HEK293 (cell line): Measurements from ENCODE around the gene TMEM151B.

Experiments used
- CTCF ChIA-PET: fragments of 350-600 bp; formaldehyde crosslinking; extraction: SDS; loops from one replicate; lab custom pipeline; 2021; ENCODE audit warnings: antibody characterized with exemption; lab: Yijun Ruan, JAX
- POLR2A ChIA-PET: fragments of 300-600 bp; formaldehyde crosslinking; extraction: SDS; loops from one replicate; lab custom pipeline; 2020; ENCODE audit warnings: antibody characterized with exemption, inconsistent platforms; lab: Yijun Ruan, JAX
- H3K27ac ChIP-seq: fragments of 200-500 bp; sonication (Bioruptor generic); 2 replicates; pipeline ENCODE4 v1.5.1; 2014; ENCODE audit warnings: low read depth, low read length, control low read depth, inconsistent platforms; ENCODE audit errors: extremely low read depth
- H3K36me3 ChIP-seq, 2 experiments: fragments of 200-500 bp in 1 of 2; sonication (Bioruptor generic) in 1 of 2; 1 replicate in 1 of 2; 2 replicates in 1 of 2; pipeline ENCODE4 v1.5.1; 2014 to 2017; ENCODE audit warnings: inconsistent platforms in 2 of 2, low read length in 2 of 2; ENCODE audit not compliant: control insufficient read depth in 2 of 2, insufficient read depth in 1 of 2
- H3K4me1 ChIP-seq: fragments of 200-500 bp; sonication (Bioruptor generic); 2 replicates; pipeline ENCODE4 v1.5.1; 2014; ENCODE audit warnings: mild to moderate bottlenecking, low read length, inconsistent platforms; ENCODE audit not compliant: control insufficient read depth, insufficient read depth
- H3K4me3 ChIP-seq: 2 replicates; pipeline ENCODE4 v1.5.1; 2011; ENCODE audit warnings: low read depth, mild to moderate bottlenecking, control low read depth, low read length, moderate library complexity
- H3K9me3 ChIP-seq: fragments of 200-500 bp; sonication (Bioruptor generic); 2 replicates; pipeline ENCODE4 v1.5.1; 2014; ENCODE audit warnings: low read depth, low read length, inconsistent platforms; ENCODE audit not compliant: control insufficient read depth, insufficient read depth
- BCL11A ChIP-seq: fragments of 450-650 bp; formaldehyde crosslinking; IDR thresholded peaks from 2 replicates; pipeline ENCODE4 v1.5.1; 2016; ENCODE audit warnings: low read depth, missing biosample characterization, missing genetic modification characterization
- FEZF1 ChIP-seq: fragments of 450-650 bp; formaldehyde crosslinking; IDR thresholded peaks from 2 replicates; pipeline ENCODE4 v1.5.1; 2016; ENCODE audit warnings: missing biosample characterization, missing genetic modification characterization
- KLF9 ChIP-seq: fragments of 450-650 bp; formaldehyde crosslinking; IDR thresholded peaks from 2 replicates; pipeline ENCODE4 v1.5.1; 2016; ENCODE audit warnings: missing biosample characterization, missing genetic modification characterization, low read depth
- OSR2 ChIP-seq: fragments of 450-650 bp; formaldehyde crosslinking; IDR thresholded peaks from 2 replicates; pipeline ENCODE4 v1.5.1; 2016; ENCODE audit warnings: missing biosample characterization, missing genetic modification characterization
- ZBTB48 ChIP-seq: fragments of 450-650 bp; formaldehyde crosslinking; IDR thresholded peaks from 2 replicates; pipeline ENCODE4 v1.5.1; 2016; ENCODE audit warnings: missing biosample characterization, missing genetic modification characterization
- ZNF335 ChIP-seq: fragments of 450-650 bp; formaldehyde crosslinking; conservative IDR thresholded peaks from 2 replicates; pipeline ENCODE4 v1.5.1; 2016; ENCODE audit warnings: missing biosample characterization, missing genetic modification characterization
- ZNF423 ChIP-seq: fragments of 450-650 bp; formaldehyde crosslinking; IDR thresholded peaks from 2 replicates; pipeline ENCODE4 v1.5.1; 2016; ENCODE audit warnings: missing biosample characterization, missing genetic modification characterization
- ZNF529 ChIP-seq: fragments of 450-650 bp; formaldehyde crosslinking; IDR thresholded peaks from 2 replicates; pipeline ENCODE4 v1.5.1; 2017; ENCODE audit warnings: missing genetic modification characterization, missing biosample characterization; ENCODE audit not compliant: insufficient replicate concordance
- ZSCAN30 ChIP-seq: fragments of 450-650 bp; IDR thresholded peaks from 2 replicates; pipeline ENCODE4 v1.5.1; 2018; ENCODE audit warnings: missing biosample characterization, mild to moderate bottlenecking, missing genetic modification characterization, moderate library complexity
- TF ChIP-seq, protein P1 (sequence below): fragments of 450-650 bp; formaldehyde crosslinking; IDR thresholded peaks from 2 replicates; pipeline ENCODE4 v1.5.1; 2016; ENCODE audit warnings: missing biosample characterization, missing genetic modification characterization, borderline replicate concordance
- TF ChIP-seq, protein P2 (sequence below): fragments of 450-650 bp; formaldehyde crosslinking; IDR thresholded peaks from 2 replicates; pipeline ENCODE4 v1.5.1; 2017; ENCODE audit warnings: missing biosample characterization, mild to moderate bottlenecking, missing genetic modification characterization, moderate library complexity
- TF ChIP-seq, protein P3 (sequence below): sonication (generic); formaldehyde crosslinking; IDR thresholded peaks from 2 replicates; pipeline ENCODE4 v1.8.1; 2022; ENCODE audit warnings: mild to moderate bottlenecking, moderate library complexity, missing genetic modification reagents

The TMEM151B gene

DNA sequence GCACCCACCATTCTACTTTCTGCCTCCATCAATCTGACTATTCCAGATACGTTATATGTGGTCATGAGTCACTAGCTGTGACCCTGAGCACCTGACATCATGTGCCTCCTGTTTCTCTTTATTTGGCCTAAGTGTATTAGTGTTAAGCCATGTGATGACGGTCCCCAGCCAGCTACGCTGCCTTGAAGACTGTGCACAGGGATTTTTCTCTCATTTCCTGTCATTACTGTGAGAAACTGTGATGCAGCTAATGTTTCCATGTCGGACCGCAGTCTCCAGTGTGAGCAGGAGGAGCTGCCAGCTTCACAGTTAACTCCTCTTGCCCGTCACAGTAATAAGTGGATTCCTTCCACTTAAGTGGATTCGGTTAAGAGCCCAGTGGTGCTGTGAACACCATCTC, 62.3 kb downstream of the TMEM151B start:
- no peaks in the 10 kb centered on the region for H3K9me3 ChIP-seq
- no peak overlapping the region for H3K4me3 ChIP-seq
- ChIA-PET POLR2A (interaction anchor here (2.0 kb wide), 1 partner anchor 86 kb away, joined by 5 read pairs; the partner anchor contains the start of gene HSP90AB1), CTCF (interaction anchor here (0.6 to 10.4 kb wide), 7 partner anchors 13 to 676 kb away, joined by 3 to 208 read pairs (median 4); partner anchors contain the start of genes AARS2, NFKBIE and TMEM151B)
- H3K27ac ChIP-seq = no peak overlapping the region
- no peaks in the 10 kb centered on the region for H3K36me3 ChIP-seq
- no peaks in the 10 kb centered on the region for H3K4me1 ChIP-seq
- TF ChIP-seq BCL11A (no peak), ZBTB48 (tag by site-specific recombination) (0 out of 2 replicates have a peak, but pooled peaks have one; percentile 39)

DNA sequence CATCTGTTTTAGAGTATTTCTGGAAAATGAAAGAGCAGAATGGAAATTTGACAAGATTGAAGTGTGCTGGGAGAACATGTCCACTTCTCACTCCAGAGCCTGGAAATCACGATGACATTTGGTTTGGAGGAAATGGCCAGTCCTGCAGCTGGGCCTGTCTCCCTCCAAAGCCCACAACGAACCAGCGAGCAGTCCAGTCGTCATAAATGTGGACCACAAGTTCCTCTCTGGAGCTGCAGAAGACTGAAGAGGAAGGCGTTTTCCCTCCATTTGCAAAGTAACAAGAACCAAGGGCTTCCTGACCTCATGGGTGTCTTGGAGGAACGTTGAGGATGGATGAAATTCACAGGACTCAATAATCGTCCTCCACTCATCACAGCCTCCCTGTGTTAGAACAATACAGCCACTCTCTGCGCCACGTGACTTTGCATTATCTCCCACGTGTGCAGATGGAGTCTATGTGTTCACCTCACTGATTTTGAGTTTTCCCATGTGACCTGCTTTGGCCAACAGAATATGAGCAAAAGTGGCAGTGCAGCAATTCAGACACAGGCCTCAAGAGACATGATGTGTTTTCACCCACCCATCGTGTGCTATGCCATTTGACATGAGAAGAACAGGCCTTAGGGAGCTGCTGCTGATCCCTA, 63.1 kb downstream of the TMEM151B start:
- CTCF ChIA-PET = interaction anchor here (0.7 to 10.4 kb wide), 5 partner anchors 12 to 140 kb away, joined by 3 to 208 read pairs (median 9); partner anchors contain the start of genes AARS2, NFKBIE and TMEM151B
- Histone ChIP-seq H3K4me3 (no peak overlapping the region), H3K36me3 (no peaks in the 10 kb centered on the region), H3K27ac (no peak overlapping the region), H3K4me1 (no peaks in the 10 kb centered on the region), H3K9me3 (no peaks in the 10 kb centered on the region)
- TF ChIP-seq ZBTB48 (tag by site-specific recombination) (0 out of 2 replicates have a peak, but pooled peaks have one; percentile 29), OSR2 (tag by site-specific recombination) (no peak)
- POLR2A ChIA-PET = interaction anchor here (2.0 kb wide), 1 partner anchor 87 kb away, joined by 5 read pairs; the partner anchor contains the start of gene HSP90AB1

DNA sequence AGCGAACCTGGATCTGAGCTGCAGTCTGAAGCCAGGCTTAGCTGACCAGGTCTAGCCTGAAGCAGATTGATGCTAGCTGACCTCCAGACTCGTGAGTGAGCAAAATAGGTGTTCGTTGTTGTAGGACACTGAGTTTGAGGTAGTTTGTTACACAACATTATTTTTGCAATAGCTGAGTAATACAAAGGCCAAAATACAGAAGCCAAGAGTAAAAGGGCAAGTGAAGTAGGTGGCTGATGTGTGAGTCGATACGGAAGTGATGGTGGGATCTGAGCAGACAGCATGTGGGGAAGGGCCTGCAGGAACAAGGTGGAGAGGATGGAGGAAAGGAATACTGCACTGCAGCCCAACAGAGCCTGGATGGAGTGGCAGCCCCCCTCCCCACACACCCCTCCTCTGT, 63.7 kb downstream of the TMEM151B start:
- Histone ChIP-seq H3K36me3 (no peaks in the 10 kb centered on the region), H3K27ac (no peak overlapping the region), H3K4me1 (no peaks in the 10 kb centered on the region), H3K4me3 (no peak overlapping the region), H3K9me3 (no peaks in the 10 kb centered on the region)
- no peak for TF ChIP-seq FEZF1
- TF ChIP-seq ZNF529 = no peak
- no peak for TF ChIP-seq ZSCAN30 (tag by site-specific recombination)
- 0 out of 2 replicates have a peak, but pooled peaks have one; percentile 1 for TF ChIP-seq ZBTB48 (tag by site-specific recombination)
- TF ChIP-seq, protein P1, sequence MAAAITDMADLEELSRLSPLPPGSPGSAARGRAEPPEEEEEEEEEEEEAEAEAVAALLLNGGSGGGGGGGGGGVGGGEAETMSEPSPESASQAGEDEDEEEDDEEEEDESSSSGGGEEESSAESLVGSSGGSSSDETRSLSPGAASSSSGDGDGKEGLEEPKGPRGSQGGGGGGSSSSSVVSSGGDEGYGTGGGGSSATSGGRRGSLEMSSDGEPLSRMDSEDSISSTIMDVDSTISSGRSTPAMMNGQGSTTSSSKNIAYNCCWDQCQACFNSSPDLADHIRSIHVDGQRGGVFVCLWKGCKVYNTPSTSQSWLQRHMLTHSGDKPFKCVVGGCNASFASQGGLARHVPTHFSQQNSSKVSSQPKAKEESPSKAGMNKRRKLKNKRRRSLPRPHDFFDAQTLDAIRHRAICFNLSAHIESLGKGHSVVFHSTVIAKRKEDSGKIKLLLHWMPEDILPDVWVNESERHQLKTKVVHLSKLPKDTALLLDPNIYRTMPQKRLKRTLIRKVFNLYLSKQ (tag by site-specific recombination) = no peak
- TF ChIP-seq KLF9 (tag by site-specific recombination) = no peak
- TF ChIP-seq, protein P2, sequence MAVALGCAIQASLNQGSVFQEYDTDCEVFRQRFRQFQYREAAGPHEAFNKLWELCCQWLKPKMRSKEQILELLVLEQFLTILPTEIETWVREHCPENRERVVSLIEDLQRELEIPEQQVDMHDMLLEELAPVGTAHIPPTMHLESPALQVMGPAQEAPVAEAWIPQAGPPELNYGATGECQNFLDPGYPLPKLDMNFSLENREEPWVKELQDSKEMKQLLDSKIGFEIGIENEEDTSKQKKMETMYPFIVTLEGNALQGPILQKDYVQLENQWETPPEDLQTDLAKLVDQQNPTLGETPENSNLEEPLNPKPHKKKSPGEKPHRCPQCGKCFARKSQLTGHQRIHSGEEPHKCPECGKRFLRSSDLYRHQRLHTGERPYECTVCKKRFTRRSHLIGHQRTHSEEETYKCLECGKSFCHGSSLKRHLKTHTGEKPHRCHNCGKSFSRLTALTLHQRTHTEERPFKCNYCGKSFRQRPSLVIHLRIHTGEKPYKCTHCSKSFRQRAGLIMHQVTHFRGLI (tag by site-specific recombination) = no peak
- no peak for TF ChIP-seq ZNF335 (tag by site-specific recombination)
- POLR2A ChIA-PET = interaction anchor here (2.0 kb wide), 1 partner anchor 87 kb away, joined by 5 read pairs; the partner anchor contains the start of gene HSP90AB1
- CTCF ChIA-PET = interaction anchor here (0.6 to 10.4 kb wide), 5 partner anchors 12 to 141 kb away, joined by 3 to 208 read pairs (median 9); partner anchors contain the start of genes AARS2, NFKBIE and TMEM151B

DNA sequence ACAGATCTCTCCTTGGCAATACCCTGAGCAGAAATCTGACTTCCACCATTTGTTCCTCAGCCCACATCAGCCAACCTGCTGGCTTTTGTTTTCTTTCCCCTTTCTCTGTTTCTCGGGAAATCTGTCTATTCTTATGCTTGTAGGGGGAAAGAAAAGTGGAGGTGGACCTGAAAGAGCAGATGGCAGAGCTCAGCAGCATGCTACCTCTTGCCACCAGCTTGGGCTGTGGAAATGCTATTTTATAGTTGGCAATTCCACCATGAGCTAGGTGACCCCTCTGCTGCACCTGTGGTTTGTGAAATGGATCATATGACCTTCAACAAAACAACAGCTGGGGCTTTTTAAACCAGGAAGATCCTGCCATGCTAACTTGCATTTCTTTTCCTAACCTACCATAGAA, 65.4 kb downstream of the TMEM151B start:
- POLR2A ChIA-PET = interaction anchor here (2.1 kb wide), 1 partner anchor 67 kb away, joined by 7 read pairs; no protein-coding TSS in a partner anchor
- H3K27ac ChIP-seq = no peak overlapping the region
- no peak overlapping the region for H3K4me3 ChIP-seq
- TF ChIP-seq, protein P3, sequence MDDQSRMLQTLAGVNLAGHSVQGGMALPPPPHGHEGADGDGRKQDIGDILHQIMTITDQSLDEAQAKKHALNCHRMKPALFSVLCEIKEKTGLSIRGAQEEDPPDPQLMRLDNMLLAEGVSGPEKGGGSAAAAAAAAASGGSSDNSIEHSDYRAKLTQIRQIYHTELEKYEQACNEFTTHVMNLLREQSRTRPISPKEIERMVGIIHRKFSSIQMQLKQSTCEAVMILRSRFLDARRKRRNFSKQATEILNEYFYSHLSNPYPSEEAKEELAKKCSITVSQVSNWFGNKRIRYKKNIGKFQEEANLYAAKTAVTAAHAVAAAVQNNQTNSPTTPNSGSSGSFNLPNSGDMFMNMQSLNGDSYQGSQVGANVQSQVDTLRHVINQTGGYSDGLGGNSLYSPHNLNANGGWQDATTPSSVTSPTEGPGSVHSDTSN (CRISPR knock-in tag) = no peak
- TF ChIP-seq BCL11A (no peak), ZNF423 (tag by site-specific recombination) (no peak)
- H3K4me1 ChIP-seq = no peaks in the 10 kb centered on the region
- no peaks in the 10 kb centered on the region for H3K9me3 ChIP-seq
- CTCF ChIA-PET = interaction anchor here (0.5 to 10.4 kb wide), 11 partner anchors 9 to 163 kb away, joined by 3 to 208 read pairs (median 3); partner anchors contain the start of genes AARS2, NFKBIE, SLC35B2 and TMEM151B
- no peaks in the 10 kb centered on the region for H3K36me3 ChIP-seq
